Stimulated activated CD8-positive, alpha-beta memory T cell treated with anti-CD3 and anti-CD28 coated beads, Interleukin-4, amount 100 ng/mL, for 4 hours (primary cell): Measurements from ENCODE around the gene NACC1.

Experiments used
- DNase-seq, 2 donors: peaks; one replicate each; pipeline ENCODE4 v3.0.0-alpha.2; 2020; ENCODE audit warnings: low read depth in 2 of 2, low spot score in 1 of 2

The NACC1 gene

DNA sequence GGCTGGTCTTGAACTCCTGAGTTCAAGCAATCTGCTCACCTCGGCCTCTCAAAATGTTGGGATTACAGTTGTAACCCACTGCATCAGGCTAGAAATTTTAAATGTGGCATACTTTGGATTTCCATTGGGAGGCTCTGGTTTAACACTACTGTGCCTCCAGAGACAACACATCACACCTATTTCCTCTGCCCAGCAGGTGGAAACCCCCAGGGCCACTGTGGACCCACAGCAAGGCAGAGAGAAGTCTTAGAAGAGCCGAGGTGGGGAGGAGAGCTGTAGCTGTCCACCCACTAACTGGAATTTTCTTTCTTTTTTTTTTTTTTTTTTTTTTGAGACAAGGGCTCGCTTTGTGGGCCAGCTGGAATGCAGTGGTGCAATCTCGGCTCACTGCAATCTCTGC, 71.5 kb downstream of the NACC1 start:
- DNase-seq: no peak
